Left ventricle myocardium inferior (tissue), 1 donor: ENCODE data around the gene METRNL. TPM values are rescaled to one million over a fixed set of nuclear protein-coding genes. Genes with fewer than 3 reads are reported as not detected.

Source experiments
- DNase-seq: peaks from one replicate; pipeline ENCODE4 v3.0.0-alpha.2; 2020
- H3K27ac ChIP-seq: fragments of 200-600 bp; replicated peaks from 2 replicates; pipeline ENCODE4 v1.8.0; 2021
- H3K27me3 ChIP-seq: fragments of 200-600 bp; 2 replicates; pipeline ENCODE4 v1.8.0; 2021; ENCODE audit warnings: low read depth
- H3K36me3 ChIP-seq: fragments of 200-600 bp; 2 replicates; pipeline ENCODE4 v1.8.0; 2021
- H3K4me1 ChIP-seq: fragments of 200-600 bp; 2 replicates; pipeline ENCODE4 v1.8.0; 2021
- H3K4me3 ChIP-seq: fragments of 200-600 bp; 2 replicates; pipeline ENCODE4 v1.8.0; 2021; ENCODE audit warnings: mild to moderate bottlenecking, moderate library complexity
- H3K9me3 ChIP-seq: fragments of 200-600 bp; replicated peaks from 2 replicates; pipeline ENCODE4 v1.8.0; 2021
- CTCF ChIP-seq: fragments of 200-600 bp; IDR thresholded peaks from 2 replicates; pipeline ENCODE4 v1.8.0; 2021; ENCODE audit warnings: antibody characterized with exemption, mild to moderate bottlenecking, borderline replicate concordance
- intact Hi-C: fragments of 100-400 bp; cut with micrococcal nuclease; formaldehyde crosslinking; loops from one replicate; pipeline ENCODE4 v1.11.0; 2022
- total RNA-seq: library from RNA; stranded (reverse); fragmentation: NEBNext Ultra II Directional; extraction: Animal tissue kit (Norgen Biotek cat#: 25700); gene quantifications from one replicate; pipeline ENCODE4 v1.2.1, GENCODE V29; 2021
- donor health status: DM: no; HTN: yes; CAD: no; lungs with severe emphysema.

The METRNL gene
- total RNA-seq, 1 donor from 2014 or later = 75.2 TPM

- no peaks in the 10 kb centered on the region for H3K27me3 ChIP-seq
- no peak overlapping the region for H3K27ac ChIP-seq
- no peaks in the 10 kb centered on the region for H3K36me3 ChIP-seq
- peaks cover 7% of the 10 kb centered on the region for H3K4me1 ChIP-seq
- no peak overlapping the region for H3K4me3 ChIP-seq
- intact Hi-C loops = no loop called here
- DNase-seq = peak; percentile 8
- no peaks in the 10 kb centered on the region for H3K9me3 ChIP-seq
- no peak for TF ChIP-seq CTCF
Observed at GRCh38 chr17:83067718-83068261, 11.6 kb upstream of the METRNL start.

DNA sequence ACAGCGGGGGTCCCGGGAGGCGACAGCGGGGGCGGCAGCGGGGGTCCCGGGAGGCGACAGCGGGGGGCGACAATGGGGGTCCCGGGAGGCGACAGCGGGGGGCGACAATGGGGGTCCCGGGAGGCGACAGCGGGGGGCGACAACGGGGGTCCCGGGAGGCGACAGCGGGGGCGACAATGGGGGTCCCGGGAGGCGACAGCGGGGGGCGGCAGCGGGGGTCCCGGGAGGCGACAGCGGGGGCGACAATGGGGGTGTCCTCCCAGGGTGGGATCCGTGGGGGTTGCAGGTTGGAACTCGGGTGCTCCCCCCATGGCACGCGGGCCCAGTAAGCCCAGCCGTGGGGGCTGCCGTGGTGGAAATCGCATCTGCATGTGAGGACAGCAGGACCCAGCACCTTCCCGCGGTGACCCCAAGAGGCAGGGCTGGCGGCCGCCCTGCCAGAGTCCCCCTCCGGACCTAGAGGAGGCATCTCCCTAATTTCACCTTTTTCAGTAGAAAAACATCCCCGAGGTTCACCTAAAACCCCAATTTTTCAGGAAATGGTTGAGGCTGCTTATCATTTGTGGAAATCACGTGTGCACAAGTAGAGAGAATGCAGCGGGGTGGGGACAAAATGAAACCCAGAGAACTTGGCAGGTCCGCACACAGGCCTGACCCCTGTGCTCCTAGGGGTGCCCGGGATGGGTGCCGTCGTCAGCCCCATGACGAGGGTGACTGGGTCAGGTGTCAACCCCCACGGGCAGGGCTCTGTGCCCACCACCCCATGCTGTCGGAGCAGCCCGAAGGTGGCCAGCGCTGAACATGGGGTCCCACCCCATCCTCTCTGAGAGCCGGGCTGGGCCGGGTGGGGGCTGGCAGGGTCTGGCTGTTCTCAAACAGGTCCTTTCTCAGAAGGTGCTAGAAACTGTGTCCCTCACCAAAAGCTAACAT, 10.5 kb upstream of the METRNL start:
- no peak for TF ChIP-seq CTCF
- Histone ChIP-seq H3K27ac (no peak overlapping the region), H3K4me1 (peaks cover 17% of the 10 kb centered on the region), H3K9me3 (no peaks in the 10 kb centered on the region), H3K36me3 (no peaks in the 10 kb centered on the region), H3K4me3 (no peak overlapping the region), H3K27me3 (no peaks in the 10 kb centered on the region)
- no peak for DNase-seq
- intact Hi-C loops = no loop called here

DNA sequence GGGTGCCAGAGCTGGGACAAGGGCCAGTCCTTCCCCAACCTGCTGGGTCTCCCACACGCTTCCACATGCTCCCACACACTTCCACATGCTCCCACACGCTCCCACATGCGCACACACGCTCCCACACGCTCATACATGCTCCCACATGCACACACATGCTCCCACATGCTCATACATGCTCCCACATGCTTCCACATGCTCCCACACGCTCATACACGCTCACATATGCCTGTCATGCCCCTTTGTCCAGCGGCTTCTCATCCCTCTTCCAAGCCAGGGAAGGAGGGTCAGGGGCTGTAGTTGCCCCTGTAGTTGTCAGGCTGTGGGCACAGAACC, 9.9 kb upstream of the METRNL start:
- Histone ChIP-seq H3K9me3 (no peaks in the 10 kb centered on the region), H3K4me1 (peaks cover 16% of the 10 kb centered on the region), H3K27me3 (no peaks in the 10 kb centered on the region), H3K27ac (no peak overlapping the region), H3K36me3 (no peaks in the 10 kb centered on the region), H3K4me3 (no peak overlapping the region)
- intact Hi-C loops = no loop called here
- DNase-seq = no peak
- no peak for TF ChIP-seq CTCF

- Histone ChIP-seq H3K4me3 (no peak overlapping the region), H3K4me1 (peaks cover 10% of the 10 kb centered on the region), H3K27me3 (no peaks in the 10 kb centered on the region), H3K9me3 (no peaks in the 10 kb centered on the region), H3K27ac (no peak overlapping the region), H3K36me3 (no peaks in the 10 kb centered on the region)
- TF ChIP-seq CTCF = no peak
- intact Hi-C loops = no loop called here
- no peak for DNase-seq
Observed at GRCh38 chr17:83069931-83070742, 9.3 kb upstream of the METRNL start.

GRCh38 chr17:83070800-83071341, 8.5 kb upstream of the METRNL start:
- H3K9me3 ChIP-seq = no peaks in the 10 kb centered on the region
- intact Hi-C loops = no loop called here
- no peak for DNase-seq

More at GRCh38 chr17:83070800-83071341, 8.5 kb upstream of the METRNL start:
- Histone ChIP-seq H3K27ac (no peak overlapping the region), H3K27me3 (no peaks in the 10 kb centered on the region), H3K36me3 (no peaks in the 10 kb centered on the region), H3K4me3 (no peak overlapping the region), H3K4me1 (peaks cover 10% of the 10 kb centered on the region)
- no peak for TF ChIP-seq CTCF
